ENCODE results near the gene MTOR.

Gene MTOR

GRCh38 chr1:11099310-11100148, 162.8 kb downstream of the MTOR start, which contains the start of gene EXOSC10:
TSS of gene EXOSC10 (minus strand) at chr1:11099869. CDS start at chr1:11099831, 38 bp downstream.
- peak; percentile 67 for TF ChIP-seq POLR2AphosphoS5 (IDR thresholded peaks at IDR 0.05; ENCODE audit: low read depth, low read length)
- TF ChIP-seq FOXP2 (optimal IDR thresholded peaks at IDR 0.05; ENCODE audit: borderline replicate concordance, extremely low read depth, extremely low read length, insufficient read depth): no peak
- TF ChIP-seq SIN3A (IDR thresholded peaks at IDR 0.05; ENCODE audit: borderline replicate concordance, insufficient read depth, low read length): no peak; the same call in 1 of the 2 replicates
- TF ChIP-seq TAF1 (IDR thresholded peaks at IDR 0.05; ENCODE audit: borderline replicate concordance, insufficient read depth, low read length): peak; percentile 95; the same call in 1 of the 2 replicates
- TF ChIP-seq REST (IDR thresholded peaks at IDR 0.05; ENCODE audit: insufficient read depth in 1 of 2, low read depth in 2 of 2, low read length in 2 of 2): 0 out of 4 replicates have a peak, but pooled peaks of 1 of the 2 experiments have one; percentile 10

- TF ChIP-seq POLR2AphosphoS5 (IDR thresholded peaks at IDR 0.05; ENCODE audit: low read depth, low read length) (no peak), TAF1 (IDR thresholded peaks at IDR 0.05; ENCODE audit: borderline replicate concordance, insufficient read depth, low read length) (no peak), REST (IDR thresholded peaks at IDR 0.05; ENCODE audit: insufficient read depth in 1 of 2, low read depth in 2 of 2, low read length in 2 of 2) (no peak), SIN3A (IDR thresholded peaks at IDR 0.05; ENCODE audit: borderline replicate concordance, insufficient read depth, low read length) (no peak), FOXP2 (optimal IDR thresholded peaks at IDR 0.05; ENCODE audit: borderline replicate concordance, extremely low read depth, extremely low read length, insufficient read depth) (no peak)
Observed at GRCh38 chr1:11098931-11099309, 163.4 kb downstream of the MTOR start.

GRCh38 chr1:11080931-11081330, 181.4 kb downstream of the MTOR start:
- TF ChIP-seq FOXP2 (optimal IDR thresholded peaks at IDR 0.05; ENCODE audit: borderline replicate concordance, extremely low read depth, extremely low read length, insufficient read depth) (no peak), TAF1 (IDR thresholded peaks at IDR 0.05; ENCODE audit: borderline replicate concordance, insufficient read depth, low read length) (no peak), SIN3A (IDR thresholded peaks at IDR 0.05; ENCODE audit: borderline replicate concordance, insufficient read depth, low read length) (no peak)

GRCh38 chr1:11078631-11079030, 183.7 kb downstream of the MTOR start:
- TF ChIP-seq SIN3A (IDR thresholded peaks at IDR 0.05; ENCODE audit: borderline replicate concordance, insufficient read depth, low read length) (no peak), FOXP2 (optimal IDR thresholded peaks at IDR 0.05; ENCODE audit: borderline replicate concordance, extremely low read depth, extremely low read length, insufficient read depth) (no peak), REST (IDR thresholded peaks at IDR 0.05; ENCODE audit: insufficient read depth in 1 of 2, low read depth in 2 of 2, low read length in 2 of 2) (no peak), TAF1 (IDR thresholded peaks at IDR 0.05; ENCODE audit: borderline replicate concordance, insufficient read depth, low read length) (no peak), POLR2AphosphoS5 (IDR thresholded peaks at IDR 0.05; ENCODE audit: low read depth, low read length) (no peak)

GRCh38 chr1:11072216-11072917, 190.0 kb downstream of the MTOR start:
- TF ChIP-seq POLR2AphosphoS5 (IDR thresholded peaks at IDR 0.05; ENCODE audit: low read depth, low read length) (no peak), FOXP2 (optimal IDR thresholded peaks at IDR 0.05; ENCODE audit: borderline replicate concordance, extremely low read depth, extremely low read length, insufficient read depth) (no peak), REST (IDR thresholded peaks at IDR 0.05; ENCODE audit: insufficient read depth in 1 of 2, low read depth in 2 of 2, low read length in 2 of 2) (no peak), TAF1 (IDR thresholded peaks at IDR 0.05; ENCODE audit: borderline replicate concordance, insufficient read depth, low read length) (no peak), SIN3A (IDR thresholded peaks at IDR 0.05; ENCODE audit: borderline replicate concordance, insufficient read depth, low read length) (no peak)

Data from PFSK-1 (cell line).